SK-N-MC (cell line): ENCODE results near the gene SLC5A10.

Source experiments
- DNase-seq: peaks from one replicate; pipeline ENCODE4 v3.0.0-alpha.2; 2011; ENCODE audit warnings: low read depth, low spot score
- H3K27ac ChIP-seq: fragments of 200-600 bp; sonication (generic); 2 replicates; pipeline ENCODE4 v1.5.1; 2016; ENCODE audit warnings: mixed run types
- H3K36me3 ChIP-seq: fragments of 200-600 bp; sonication (generic); 2 replicates; pipeline ENCODE4 v1.6.1; 2017; ENCODE audit warnings: antibody characterized with exemption, low read length, mixed read lengths; ENCODE audit not compliant: insufficient read depth
- H3K4me3 ChIP-seq: fragments of 200-600 bp; sonication (generic); 2 replicates; pipeline ENCODE4 v1.5.1; 2016
- H3K9ac ChIP-seq: fragments of 200-600 bp; sonication (generic); 2 replicates; pipeline ENCODE4 v1.8.0; 2017; ENCODE audit warnings: mixed run types, mixed read lengths; ENCODE audit not compliant: insufficient read length
- H3K9me3 ChIP-seq: fragments of 200-600 bp; sonication (generic); 2 replicates; pipeline ENCODE4 v1.6.1; 2017; ENCODE audit warnings: low read depth, mild to moderate bottlenecking, antibody characterized with exemption, low read length, moderate library complexity, mixed read lengths
- EZH2 ChIP-seq: fragments of 200-600 bp; sonication (generic); IDR thresholded peaks from one replicate; pipeline ENCODE4 v1.6.1; 2017; ENCODE audit warnings: antibody characterized with exemption
- FOXP2 ChIP-seq: optimal IDR thresholded peaks from 2 replicates; pipeline ENCODE3; 2011; ENCODE audit warnings: mild to moderate bottlenecking, moderate library complexity; ENCODE audit not compliant: insufficient read depth; ENCODE audit errors: extremely low read length, control extremely low read depth
- POLR2AphosphoS5 ChIP-seq: IDR thresholded peaks from 2 replicates; pipeline ENCODE4 v1.6.1; 2012; ENCODE audit warnings: mild to moderate bottlenecking, low read depth, low read length, borderline replicate concordance

Gene SLC5A10

GRCh38 chr17:19004421-19005136 is 52.6 kb downstream of the SLC5A10 start, which contains the start of gene FAM83G:
Gene FAM83G, minus strand, starts transcription at chr17:19004764. Its CDS starts 723 bp downstream, at chr17:19004041.
- Histone ChIP-seq H3K27ac (no peak within 1 kb of the TSS), H3K36me3 (no peaks in the 10 kb centered on the region), H3K4me3 (peak within 1 kb of the TSS; percentile 78), H3K9me3 (no peaks in the 10 kb centered on the region), H3K9ac (peak within 1 kb of the TSS; percentile 73)
- no peak for TF ChIP-seq FOXP2
- no peak for TF ChIP-seq POLR2AphosphoS5
- TF ChIP-seq EZH2, result no peak
- DNase-seq, result no peak

- H3K36me3 ChIP-seq, result no peaks in the 10 kb centered on the region
- H3K27ac ChIP-seq, result no peak overlapping the region
- H3K9ac ChIP-seq, result peak overlapping the region; percentile 73
- peak overlapping the region; percentile 78 for H3K4me3 ChIP-seq
- TF ChIP-seq FOXP2 (no peak), EZH2 (no peak), POLR2AphosphoS5 (no peak)
- H3K9me3 ChIP-seq, result no peaks in the 10 kb centered on the region
- DNase-seq, result no peak
These were observed 53.3 kb downstream of the SLC5A10 start for GRCh38 chr17:19005137-19005773.

- H3K27ac ChIP-seq, result no peak overlapping the region
- no peak overlapping the region for H3K4me3 ChIP-seq
These were observed 53.9 kb downstream of the SLC5A10 start for GRCh38 chr17:19005789-19006430.

GRCh38 chr17:19006698-19007097 is 54.7 kb downstream of the SLC5A10 start:
- Histone ChIP-seq H3K36me3 (no peaks in the 10 kb centered on the region), H3K9ac (no peak overlapping the region), H3K4me3 (no peak overlapping the region), H3K27ac (no peak overlapping the region), H3K9me3 (no peaks in the 10 kb centered on the region)
- no peak for DNase-seq
- TF ChIP-seq EZH2 (no peak), FOXP2 (no peak), POLR2AphosphoS5 (no peak)

More at GRCh38 chr17:19005789-19006430, 53.9 kb downstream of the SLC5A10 start:
- no peak for DNase-seq
- Histone ChIP-seq H3K9ac (no peak overlapping the region), H3K36me3 (no peaks in the 10 kb centered on the region), H3K9me3 (no peaks in the 10 kb centered on the region)
- TF ChIP-seq FOXP2 (no peak), EZH2 (no peak), POLR2AphosphoS5 (no peak)

- H3K9ac ChIP-seq, result no peak overlapping the region
- H3K9me3 ChIP-seq, result no peaks in the 10 kb centered on the region
- H3K36me3 ChIP-seq, result no peaks in the 10 kb centered on the region
- H3K27ac ChIP-seq, result no peak overlapping the region
- TF ChIP-seq EZH2 (no peak), POLR2AphosphoS5 (no peak)
- DNase-seq, result no peak
- H3K4me3 ChIP-seq, result no peak overlapping the region
These were observed 58.0 kb downstream of the SLC5A10 start for GRCh38 chr17:19009970-19010369.

GRCh38 chr17:19010729-19011505 is 59.0 kb downstream of the SLC5A10 start:
- no peaks in the 10 kb centered on the region for H3K9me3 ChIP-seq
- no peaks in the 10 kb centered on the region for H3K36me3 ChIP-seq
- H3K9ac ChIP-seq, result no peak overlapping the region
- no peak for DNase-seq
- TF ChIP-seq FOXP2, result no peak
- TF ChIP-seq POLR2AphosphoS5, result no peak
- TF ChIP-seq EZH2, result no peak
- H3K4me3 ChIP-seq, result no peak overlapping the region
- no peak overlapping the region for H3K27ac ChIP-seq

- H3K4me3 ChIP-seq, result no peak overlapping the region
- no peaks in the 10 kb centered on the region for H3K9me3 ChIP-seq
- H3K9ac ChIP-seq, result no peak overlapping the region
- no peak for DNase-seq
- no peaks in the 10 kb centered on the region for H3K36me3 ChIP-seq
- no peak for TF ChIP-seq POLR2AphosphoS5
- no peak overlapping the region for H3K27ac ChIP-seq
These were observed 59.6 kb downstream of the SLC5A10 start for GRCh38 chr17:19011581-19011980.

GRCh38 chr17:19012171-19013080 is 60.5 kb downstream of the SLC5A10 start:
- H3K27ac ChIP-seq, result no peak overlapping the region

More at GRCh38 chr17:19012171-19013080, 60.5 kb downstream of the SLC5A10 start:
- Histone ChIP-seq H3K36me3 (no peaks in the 10 kb centered on the region), H3K9me3 (no peaks in the 10 kb centered on the region), H3K4me3 (no peak overlapping the region), H3K9ac (no peak overlapping the region)
- TF ChIP-seq EZH2 (no peak), FOXP2 (no peak), POLR2AphosphoS5 (no peak)
- no peak for DNase-seq
